ENCODE results near the gene SDR9C7.
"Not testable (repeated sequence)": the region's sequence is repeated elsewhere in the genome, so short reads cannot be mapped to it uniquely, and the experiment has no call there.

The SDR9C7 gene

GRCh38 chr12:56909403-56909802 lies 24.8 kb downstream of the SDR9C7 start:
- DNase-seq, result not testable (repeated sequence)

- DNase-seq, result no peak
Measured at GRCh38 chr12:56908136-56908535, 26.1 kb downstream of the SDR9C7 start.

GRCh38 chr12:56905852-56906251 lies 28.4 kb downstream of the SDR9C7 start:
- DNase-seq, result no peak

- no peak for DNase-seq
Measured at GRCh38 chr12:56903374-56903773, 30.8 kb downstream of the SDR9C7 start.

GRCh38 chr12:56901313-56901712 lies 32.9 kb downstream of the SDR9C7 start:
- DNase-seq, result not testable (repeated sequence)

GRCh38 chr12:56900583-56900982 lies 33.6 kb downstream of the SDR9C7 start:
- no peak for DNase-seq

- DNase-seq, result no peak
Measured at GRCh38 chr12:56898938-56899337, 35.3 kb downstream of the SDR9C7 start.

GRCh38 chr12:56897844-56898361 lies 36.3 kb downstream of the SDR9C7 start:
- no peak for DNase-seq

GRCh38 chr12:56896082-56896481 lies 38.1 kb downstream of the SDR9C7 start:
- no peak for DNase-seq

GRCh38 chr12:56894698-56895368 lies 39.4 kb downstream of the SDR9C7 start:
- DNase-seq, result no peak

- DNase-seq, result not testable (repeated sequence)
Measured at GRCh38 chr12:56891885-56892284, 42.3 kb downstream of the SDR9C7 start.

- DNase-seq, result no peak
Measured at GRCh38 chr12:56886319-56886718, 47.9 kb downstream of the SDR9C7 start.

GRCh38 chr12:56885316-56885715 lies 48.9 kb downstream of the SDR9C7 start:
- no peak for DNase-seq

GRCh38 chr12:56884421-56884820 lies 49.8 kb downstream of the SDR9C7 start:
- DNase-seq, result no peak

GRCh38 chr12:56882407-56882806 lies 51.8 kb downstream of the SDR9C7 start:
- DNase-seq, result not testable (repeated sequence)

- DNase-seq, result no peak
Measured at GRCh38 chr12:56880125-56880992, 53.8 kb downstream of the SDR9C7 start.

GRCh38 chr12:56879240-56880124 lies 54.7 kb downstream of the SDR9C7 start:
- not testable (repeated sequence) for DNase-seq

- DNase-seq, result no peak
Measured at GRCh38 chr12:56878010-56878339, 56.2 kb downstream of the SDR9C7 start.

- DNase-seq, result no peak
Measured at GRCh38 chr12:56877195-56878009, 56.8 kb downstream of the SDR9C7 start.

- DNase-seq, result no peak
Measured at GRCh38 chr12:56874821-56875220, 59.4 kb downstream of the SDR9C7 start.

- DNase-seq, result no peak
Measured at GRCh38 chr12:56873382-56873781, 60.8 kb downstream of the SDR9C7 start.

Data from activated gamma-delta T cell treated with Interleukin-2 at 50 U/mL for 16 hours (primary cell).